Muscle layer of colon (tissue), 2 donors: Measurements from ENCODE around the gene WDFY4.

Experiments used
- H3K27ac ChIP-seq: one replicate; pipeline ENCODE4 v1.7.0; 2013; ENCODE audit warnings: low read depth, mild to moderate bottlenecking, low read length, moderate library complexity
- H3K27me3 ChIP-seq, 2 donors: one replicate each; pipeline ENCODE4 v1.7.0; 2013; ENCODE audit warnings: low read length in 2 of 2, mild to moderate bottlenecking in 2 of 2; ENCODE audit not compliant: insufficient read depth in 2 of 2, control insufficient read depth in 1 of 2
- H3K36me3 ChIP-seq: one replicate; pipeline ENCODE4 v1.7.0; 2013; ENCODE audit warnings: mild to moderate bottlenecking, low read length; ENCODE audit not compliant: insufficient read depth
- H3K4me1 ChIP-seq: one replicate; pipeline ENCODE4 v1.7.0; 2013; ENCODE audit warnings: mild to moderate bottlenecking, low read length; ENCODE audit not compliant: insufficient read depth
- H3K4me3 ChIP-seq, 2 donors: one replicate each; pipeline ENCODE4 v1.7.0; 2013; ENCODE audit warnings: low read length in 2 of 2, low read depth in 1 of 2, mild to moderate bottlenecking in 1 of 2, moderate library complexity in 1 of 2
- H3K9ac ChIP-seq: one replicate; pipeline ENCODE4 v1.7.0; 2013; ENCODE audit warnings: low read length
- H3K9me3 ChIP-seq: one replicate; pipeline ENCODE4 v1.7.0; 2013; ENCODE audit warnings: mild to moderate bottlenecking, low read length
- donor health status: abdominal sarcoma.
- donor health status: Adenocarcinoma of cecum.

Gene WDFY4

GRCh38 chr10:48938281-48938680, 253.6 kb downstream of the WDFY4 start:
- no peaks in the 10 kb centered on the region for H3K9me3 ChIP-seq
- no peak overlapping the region for H3K27ac ChIP-seq
- H3K4me1 ChIP-seq: no peaks in the 10 kb centered on the region
- no peaks in the 10 kb centered on the region for H3K36me3 ChIP-seq
- H3K4me3 ChIP-seq: no peak overlapping the region
- H3K27me3 ChIP-seq: no peaks in the 10 kb centered on the region
- no peak overlapping the region for H3K9ac ChIP-seq

DNA sequence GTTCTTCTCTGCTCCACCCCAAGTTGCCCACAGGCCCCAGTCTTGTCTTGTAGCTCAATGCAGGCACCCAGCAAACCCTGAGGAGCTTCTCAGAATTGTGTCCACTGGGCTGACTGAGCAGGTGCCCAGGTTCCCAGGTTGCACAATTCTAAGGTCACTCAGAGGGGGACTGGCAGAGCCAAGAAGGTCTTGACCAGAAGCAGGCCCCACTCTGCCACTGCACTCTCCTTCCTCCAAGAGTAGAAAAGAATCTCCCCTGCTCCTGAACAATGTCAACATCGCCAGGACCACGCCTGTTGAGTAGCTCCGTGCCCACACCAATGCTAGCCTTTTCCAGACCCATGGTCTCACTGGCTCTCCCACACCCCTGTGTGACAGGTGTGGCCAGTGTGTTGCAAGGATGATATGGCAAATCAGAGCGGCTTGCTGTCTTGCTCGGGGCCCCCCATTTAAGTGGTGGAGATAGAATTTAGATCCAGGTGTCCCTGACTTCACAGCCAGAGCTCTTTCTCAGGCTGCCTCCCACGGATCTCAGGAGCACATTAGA, 254.4 kb downstream of the WDFY4 start:
- Histone ChIP-seq H3K9me3 (no peaks in the 10 kb centered on the region), H3K27me3 (no peaks in the 10 kb centered on the region), H3K4me3 (no peak overlapping the region), H3K4me1 (no peaks in the 10 kb centered on the region), H3K36me3 (no peaks in the 10 kb centered on the region), H3K9ac (no peak overlapping the region), H3K27ac (no peak overlapping the region)

DNA sequence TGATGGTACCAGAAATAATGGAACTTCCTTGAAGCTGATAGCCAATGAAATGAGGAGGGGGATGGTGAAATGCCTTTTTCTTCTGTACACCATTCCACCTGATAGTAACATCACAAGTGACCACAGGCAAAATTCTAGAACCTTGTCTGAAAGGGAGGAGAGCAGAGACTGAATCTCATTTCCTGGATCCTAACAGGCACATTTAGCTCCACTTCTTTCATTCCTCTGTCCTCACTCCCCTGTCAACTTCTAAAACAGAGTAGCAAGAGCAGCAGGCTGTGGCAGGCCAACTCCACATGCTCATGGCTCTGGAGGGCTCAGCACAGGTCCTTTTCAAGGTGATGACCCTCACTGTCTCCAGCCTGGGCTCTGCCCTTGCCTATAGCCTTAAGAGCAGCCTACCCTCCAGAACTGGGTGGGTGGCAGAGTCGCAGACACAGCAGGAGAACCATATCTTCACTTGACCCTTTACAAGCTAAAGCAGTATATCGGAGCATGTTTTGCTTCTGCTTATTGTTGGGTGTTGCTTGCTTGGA, 255.2 kb downstream of the WDFY4 start, which contains the start of gene LRRC18:
Gene LRRC18 (minus strand): TSS at position 51 of the 536 bp plus-strand sequence. CDS start 25,685 bp downstream, outside the sequence.
- Histone ChIP-seq H3K27me3 (no peaks in the 10 kb centered on the region), H3K9ac (no peak within 1 kb of the TSS), H3K9me3 (no peaks in the 10 kb centered on the region), H3K27ac (no peak within 1 kb of the TSS), H3K4me3 (no peak within 1 kb of the TSS), H3K36me3 (no peaks in the 10 kb centered on the region), H3K4me1 (no peaks in the 10 kb centered on the region)

- no peak overlapping the region for H3K9ac ChIP-seq
- H3K27me3 ChIP-seq: no peaks in the 10 kb centered on the region
- no peaks in the 10 kb centered on the region for H3K4me1 ChIP-seq
- no peak overlapping the region for H3K27ac ChIP-seq
- no peaks in the 10 kb centered on the region for H3K9me3 ChIP-seq
- H3K36me3 ChIP-seq: no peaks in the 10 kb centered on the region
- no peak overlapping the region for H3K4me3 ChIP-seq
Measured at GRCh38 chr10:48940372-48940771, 255.7 kb downstream of the WDFY4 start.

DNA sequence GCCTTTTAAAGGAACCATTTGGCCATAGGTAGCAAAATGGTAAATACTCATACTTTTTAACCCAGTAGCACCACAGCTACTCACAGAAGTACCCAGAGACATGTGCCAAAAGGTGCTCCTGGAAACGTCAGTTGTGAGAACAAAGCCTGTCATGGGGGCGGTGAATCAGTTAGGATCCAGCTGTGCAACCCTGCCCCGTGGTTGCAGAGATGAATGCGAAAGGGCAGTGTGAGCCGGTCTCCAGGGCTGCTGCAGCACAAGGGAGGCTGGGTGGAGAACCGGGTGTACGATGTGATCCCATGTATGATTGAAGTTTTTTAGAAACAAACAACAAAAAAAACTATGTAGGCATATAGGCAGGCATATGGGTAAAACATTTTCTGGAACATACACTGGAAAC, 256.3 kb downstream of the WDFY4 start:
- no peaks in the 10 kb centered on the region for H3K9me3 ChIP-seq

GRCh38 chr10:48941427-48942075, 256.9 kb downstream of the WDFY4 start:
- Histone ChIP-seq H3K9ac (no peak overlapping the region), H3K4me1 (no peaks in the 10 kb centered on the region), H3K27me3 (no peaks in the 10 kb centered on the region), H3K36me3 (no peaks in the 10 kb centered on the region), H3K9me3 (no peaks in the 10 kb centered on the region), H3K4me3 (no peak overlapping the region), H3K27ac (no peak overlapping the region)

More for the DNA sequence above, 256.3 kb downstream of the WDFY4 start:
- H3K27ac ChIP-seq: no peak overlapping the region
- no peaks in the 10 kb centered on the region for H3K4me1 ChIP-seq
- H3K36me3 ChIP-seq: no peaks in the 10 kb centered on the region
- no peaks in the 10 kb centered on the region for H3K27me3 ChIP-seq
- no peak overlapping the region for H3K4me3 ChIP-seq
- no peak overlapping the region for H3K9ac ChIP-seq

DNA sequence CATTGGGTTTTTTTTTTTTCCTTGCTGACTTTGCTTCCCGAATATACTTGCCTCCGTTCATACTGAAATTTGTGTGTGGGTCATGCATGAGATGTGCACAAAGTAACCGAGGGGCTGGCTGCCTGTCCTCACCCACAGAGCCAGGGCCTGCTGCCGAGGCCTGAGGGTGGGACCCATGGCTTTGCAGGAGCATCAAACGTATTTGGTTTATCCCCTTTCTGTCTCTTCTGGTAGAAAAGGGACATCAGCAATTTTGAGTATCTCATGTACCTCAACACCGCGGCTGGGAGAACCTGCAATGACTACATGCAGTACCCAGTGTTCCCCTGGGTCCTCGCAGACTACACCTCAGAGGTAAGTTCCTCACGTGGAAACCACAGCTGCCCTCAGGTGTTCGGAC, 258.4 kb downstream of the WDFY4 start:
- H3K9me3 ChIP-seq: no peaks in the 10 kb centered on the region
- no peak overlapping the region for H3K9ac ChIP-seq
- no peak overlapping the region for H3K4me3 ChIP-seq
- H3K27ac ChIP-seq: no peak overlapping the region
- no peaks in the 10 kb centered on the region for H3K36me3 ChIP-seq
- no peaks in the 10 kb centered on the region for H3K27me3 ChIP-seq
- no peaks in the 10 kb centered on the region for H3K4me1 ChIP-seq

- no peak overlapping the region for H3K4me3 ChIP-seq
- H3K9me3 ChIP-seq: no peaks in the 10 kb centered on the region
- no peak overlapping the region for H3K9ac ChIP-seq
- H3K27ac ChIP-seq: no peak overlapping the region
- H3K36me3 ChIP-seq: no peaks in the 10 kb centered on the region
- H3K27me3 ChIP-seq: no peaks in the 10 kb centered on the region
- no peaks in the 10 kb centered on the region for H3K4me1 ChIP-seq
Measured at GRCh38 chr10:48944171-48944570, 259.5 kb downstream of the WDFY4 start.

DNA sequence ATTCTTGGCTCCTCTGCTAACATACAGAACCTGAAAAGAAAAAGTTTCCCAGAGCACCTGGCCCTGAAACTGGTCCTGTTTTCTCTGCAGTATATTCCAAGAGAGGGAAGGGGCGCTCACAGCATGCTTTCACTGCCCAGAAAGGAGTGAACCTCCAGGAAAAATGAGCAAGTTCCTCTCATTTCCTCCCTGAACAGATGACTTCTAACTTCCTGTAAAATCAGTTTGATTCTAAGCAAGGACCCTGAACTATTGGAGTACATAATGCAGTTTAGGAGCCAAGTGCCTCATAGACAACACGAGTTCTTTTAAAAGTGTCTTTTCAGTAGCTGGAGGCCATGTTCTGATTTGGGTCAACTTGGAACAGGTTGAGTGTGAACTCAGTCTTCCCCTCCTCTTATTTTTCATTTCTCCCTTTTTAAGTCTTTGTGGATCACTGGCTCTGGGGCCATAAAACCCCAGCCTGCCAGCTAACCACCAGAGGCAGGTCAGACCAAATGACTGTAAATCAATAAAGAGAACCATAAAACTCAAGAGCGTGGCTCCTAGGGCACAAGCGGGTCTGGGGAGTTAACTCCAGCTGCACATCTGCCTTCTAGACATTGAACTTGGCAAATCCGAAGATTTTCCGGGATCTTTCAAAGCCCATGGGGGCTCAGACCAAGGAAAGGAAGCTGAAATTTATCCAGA, 260.9 kb downstream of the WDFY4 start:
- Histone ChIP-seq H3K4me1 (no peaks in the 10 kb centered on the region), H3K36me3 (no peaks in the 10 kb centered on the region), H3K9me3 (no peaks in the 10 kb centered on the region), H3K27ac (no peak overlapping the region), H3K27me3 (no peaks in the 10 kb centered on the region), H3K4me3 (no peak overlapping the region), H3K9ac (no peak overlapping the region)

DNA sequence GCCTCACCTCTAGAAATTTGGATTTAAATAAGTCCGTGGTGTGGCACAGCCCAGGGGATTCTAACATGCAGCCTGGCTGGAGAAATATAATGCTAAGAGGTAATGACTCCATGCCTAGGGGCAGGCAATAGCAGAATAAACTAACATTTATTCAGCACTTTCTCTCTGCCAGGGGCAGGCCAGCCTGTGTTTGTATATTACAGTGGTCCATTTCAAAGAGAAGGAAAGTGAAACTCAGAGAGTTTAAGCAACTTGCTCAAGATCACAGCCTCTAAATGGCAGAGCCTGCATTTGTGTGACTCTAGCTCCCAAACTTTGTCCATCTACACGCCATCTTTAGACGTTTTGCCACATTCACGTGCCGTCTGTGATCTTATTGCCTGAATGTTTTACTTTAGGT, 261.7 kb downstream of the WDFY4 start:
- H3K4me3 ChIP-seq: no peak overlapping the region
- no peaks in the 10 kb centered on the region for H3K4me1 ChIP-seq
- no peak overlapping the region for H3K27ac ChIP-seq
- no peaks in the 10 kb centered on the region for H3K36me3 ChIP-seq
- H3K9ac ChIP-seq: no peak overlapping the region
- no peaks in the 10 kb centered on the region for H3K9me3 ChIP-seq
- no peaks in the 10 kb centered on the region for H3K27me3 ChIP-seq

DNA sequence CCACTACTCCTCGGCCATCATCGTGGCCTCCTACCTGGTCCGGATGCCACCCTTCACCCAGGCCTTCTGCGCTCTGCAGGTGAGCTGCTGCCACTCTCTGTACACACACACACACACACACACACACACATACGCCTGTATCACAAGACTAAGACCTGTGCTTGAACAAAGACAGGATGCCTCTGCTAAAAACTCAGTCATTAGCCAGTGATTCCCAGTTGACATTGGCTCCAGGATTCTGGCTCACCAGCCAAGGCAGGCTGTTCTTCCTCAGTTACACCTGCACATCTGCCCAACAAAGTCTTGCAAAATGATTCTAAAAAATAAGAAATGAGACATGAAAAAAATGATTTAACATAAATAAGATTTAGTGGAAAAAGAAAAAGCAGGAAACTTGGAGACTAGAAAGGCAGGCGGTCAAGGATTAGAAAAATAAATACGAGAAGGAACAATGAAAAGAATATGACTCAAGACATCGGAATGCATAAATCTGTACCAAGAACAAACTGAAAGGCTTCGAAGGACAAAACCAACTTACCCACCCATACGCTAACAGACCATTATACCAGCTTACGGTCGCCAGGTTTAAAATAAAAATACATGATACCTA, 262.3 kb downstream of the WDFY4 start:
- Histone ChIP-seq H3K4me3 (no peak overlapping the region), H3K36me3 (no peaks in the 10 kb centered on the region), H3K27ac (no peak overlapping the region), H3K4me1 (no peaks in the 10 kb centered on the region), H3K27me3 (no peaks in the 10 kb centered on the region), H3K9me3 (no peaks in the 10 kb centered on the region), H3K9ac (no peak overlapping the region)
